ENCODE results near the gene PIRT.

GRCh38 chr17:10775740-10776356 lies 62.0 kb downstream of the PIRT start:
- TF ChIP-seq CTCF (IDR thresholded peaks at IDR 0.05), result no peak
- TF ChIP-seq POLR2A (IDR thresholded peaks at IDR 0.05), result no peak

Data from thyroid gland (tissue), 4 donors.